Tibial nerve (tissue), 4 donors: ENCODE data around the gene SPNS3. TPM values are rescaled to one million over a fixed set of nuclear protein-coding genes. Genes with fewer than 3 reads are reported as not detected.

Experiments
- DNase-seq, 2 donors: peaks; one replicate each; pipeline ENCODE4 v3.0.0-alpha.2; 2019; ENCODE audit warnings: low spot score in 2 of 2
- H3K27ac ChIP-seq, 4 donors: fragments of 200-600 bp; sonication (generic) in 3 of 4; one replicate each; pipeline ENCODE4 v1.5.1; 2017 to 2019; ENCODE audit warnings: mild to moderate bottlenecking in 1 of 4
- H3K27me3 ChIP-seq, 2 donors: fragments of 200-600 bp; sonication (generic) in 1 of 2; one replicate each; pipeline versions ENCODE4 v1.5.1 to v1.6.0; 2017 to 2019
- H3K36me3 ChIP-seq, 3 donors: fragments of 200-600 bp; sonication (generic); one replicate each; pipeline ENCODE4 v1.5.1; 2018 to 2019
- H3K4me1 ChIP-seq, 4 donors: fragments of 200-600 bp; sonication (generic) in 3 of 4; one replicate each; pipeline ENCODE4 v1.5.1; 2017 to 2019
- H3K4me3 ChIP-seq, 4 donors: fragments of 200-600 bp; sonication (generic) in 3 of 4; one replicate each; pipeline ENCODE4 v1.5.1; 2017 to 2019; ENCODE audit warnings: mild to moderate bottlenecking in 1 of 4, moderate library complexity in 1 of 4
- H3K9me3 ChIP-seq, 4 donors: fragments of 200-600 bp; sonication (generic) in 3 of 4; one replicate each; pipeline ENCODE4 v1.5.1; 2017 to 2019
- EP300 ChIP-seq, 2 donors: sonication (generic); formaldehyde crosslinking; IDR thresholded peaks; one replicate each; pipeline ENCODE4 v1.6.1; 2017; ENCODE audit warnings: antibody characterized with exemption in 2 of 2, mild to moderate bottlenecking in 1 of 2
- POLR2A ChIP-seq, 2 donors: fragments of 450-650 bp; IDR thresholded peaks; one replicate each; pipeline ENCODE4 v1.6.1; 2017; ENCODE audit warnings: antibody characterized with exemption in 2 of 2, mild to moderate bottlenecking in 2 of 2, moderate library complexity in 2 of 2
- WGBS, 2 donors: methylation state at CpG; one replicate each; pipeline ENCODE4 v1.1.5; 2018; 5-methylcytosine and 5-hydroxymethylcytosine counted together
- total RNA-seq, 4 donors: library from RNA; depleted of rRNA; stranded (reverse); fragments of >200 nt; gene quantifications; one replicate each; pipeline ENCODE4 v1.1.0, GENCODE V29; 2016
- TF ChIP-seq, protein P1 (sequence below), 5 experiments: fragments of 200-600 bp in 3 of 5; fragments of 450-650 bp in 2 of 5; sonication (generic) in 3 of 5; IDR thresholded peaks; one replicate each; pipeline ENCODE4 v1.5.1; 2016 to 2019; ENCODE audit warnings: antibody characterized with exemption in 5 of 5, mild to moderate bottlenecking in 3 of 5, moderate library complexity in 2 of 5

SPNS3 gene
- total RNA-seq, 4 donors from 2014 or later, result 0.44 TPM; not detected in 3

DNA sequence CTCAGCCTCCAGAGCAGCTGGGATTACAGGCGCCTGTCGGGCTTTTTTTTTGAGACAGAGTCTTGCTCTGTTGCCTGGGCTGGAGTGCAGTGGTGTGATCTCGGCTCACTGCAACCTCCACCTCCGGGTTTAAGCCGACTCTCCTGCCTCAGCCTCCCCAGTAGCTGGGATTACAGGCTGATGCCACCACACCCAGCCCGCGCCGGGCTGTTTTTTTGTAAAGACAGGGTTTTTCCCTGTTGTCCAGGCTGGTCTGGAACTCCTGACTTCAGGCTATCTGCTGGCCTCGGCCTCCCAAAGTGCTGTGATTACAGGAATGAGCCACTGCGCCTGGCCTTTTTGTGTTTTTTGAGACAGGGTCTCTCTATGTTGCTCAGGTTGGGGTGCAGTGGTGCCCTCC, 27.4 kb upstream of the SPNS3 start:
- Histone ChIP-seq H3K27me3 (no peaks in the 10 kb centered on the region), H3K27ac (no peak overlapping the region), H3K4me3 (no peak overlapping the region), H3K9me3 (no peaks in the 10 kb centered on the region), H3K4me1 (no peaks in the 10 kb centered on the region), H3K36me3 (no peaks in the 10 kb centered on the region)
- DNase-seq, result no peak
- TF ChIP-seq EP300 (IDR thresholded peaks at IDR 0.05), result no peak
- TF ChIP-seq POLR2A (IDR thresholded peaks at IDR 0.05), result no peak
- TF ChIP-seq, protein P1, sequence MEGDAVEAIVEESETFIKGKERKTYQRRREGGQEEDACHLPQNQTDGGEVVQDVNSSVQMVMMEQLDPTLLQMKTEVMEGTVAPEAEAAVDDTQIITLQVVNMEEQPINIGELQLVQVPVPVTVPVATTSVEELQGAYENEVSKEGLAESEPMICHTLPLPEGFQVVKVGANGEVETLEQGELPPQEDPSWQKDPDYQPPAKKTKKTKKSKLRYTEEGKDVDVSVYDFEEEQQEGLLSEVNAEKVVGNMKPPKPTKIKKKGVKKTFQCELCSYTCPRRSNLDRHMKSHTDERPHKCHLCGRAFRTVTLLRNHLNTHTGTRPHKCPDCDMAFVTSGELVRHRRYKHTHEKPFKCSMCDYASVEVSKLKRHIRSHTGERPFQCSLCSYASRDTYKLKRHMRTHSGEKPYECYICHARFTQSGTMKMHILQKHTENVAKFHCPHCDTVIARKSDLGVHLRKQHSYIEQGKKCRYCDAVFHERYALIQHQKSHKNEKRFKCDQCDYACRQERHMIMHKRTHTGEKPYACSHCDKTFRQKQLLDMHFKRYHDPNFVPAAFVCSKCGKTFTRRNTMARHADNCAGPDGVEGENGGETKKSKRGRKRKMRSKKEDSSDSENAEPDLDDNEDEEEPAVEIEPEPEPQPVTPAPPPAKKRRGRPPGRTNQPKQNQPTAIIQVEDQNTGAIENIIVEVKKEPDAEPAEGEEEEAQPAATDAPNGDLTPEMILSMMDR (IDR thresholded peaks at IDR 0.05), result no peak
- WGBS, 2 donors, result 92 to 94% methylated on average over 10 of the region's 10 CpGs

DNA sequence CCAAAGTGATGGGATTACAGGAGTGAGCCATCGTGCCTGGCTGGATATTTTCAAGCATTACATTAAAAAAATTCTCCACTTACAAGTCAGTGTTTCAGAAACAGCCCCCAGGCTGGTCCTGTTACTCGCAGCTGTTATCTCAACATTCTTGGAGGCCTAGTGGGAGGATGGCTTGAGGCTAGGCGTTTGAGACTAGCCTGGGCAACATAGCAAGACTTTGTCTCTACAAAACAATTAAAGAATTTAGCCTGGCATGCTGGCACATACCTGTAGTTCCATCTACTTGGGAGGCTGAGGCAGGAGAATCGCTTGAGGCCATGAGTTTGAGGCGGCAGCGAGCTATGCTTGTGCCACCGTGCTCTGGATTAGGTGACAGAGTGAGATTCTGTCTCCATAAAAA, 26.5 kb upstream of the SPNS3 start:
- TF ChIP-seq, protein P1 (IDR thresholded peaks at IDR 0.05), result no peak
- TF ChIP-seq EP300 (IDR thresholded peaks at IDR 0.05) (no peak), POLR2A (IDR thresholded peaks at IDR 0.05) (no peak)
- DNase-seq, result no peak
- 85 to 86% methylated on average over 7 of the region's 7 CpGs for WGBS, 2 donors

DNA sequence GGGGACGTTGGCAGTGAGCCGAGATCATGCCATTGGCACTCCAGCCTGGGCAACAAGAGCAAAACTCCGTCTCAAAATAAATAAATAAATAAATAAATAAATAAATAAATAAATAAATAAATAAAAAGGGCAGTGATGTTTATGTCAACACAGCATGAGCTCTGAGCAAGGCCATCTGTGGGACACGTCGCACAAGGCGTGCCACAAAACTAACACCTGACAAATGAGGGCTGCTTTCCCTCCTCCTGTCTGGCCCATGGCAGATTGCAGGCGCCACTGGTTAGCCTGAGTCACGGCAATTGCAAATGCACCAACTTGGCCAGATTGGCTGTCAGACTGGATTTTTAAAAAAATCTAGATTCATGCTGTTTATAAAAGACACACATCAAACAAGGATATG, 25.9 kb upstream of the SPNS3 start:
- TF ChIP-seq POLR2A (IDR thresholded peaks at IDR 0.05) (no peak), EP300 (IDR thresholded peaks at IDR 0.05) (no peak)

More for the DNA sequence above, 26.5 kb upstream of the SPNS3 start:
- Histone ChIP-seq H3K27ac (no peak overlapping the region), H3K9me3 (no peaks in the 10 kb centered on the region), H3K36me3 (no peaks in the 10 kb centered on the region), H3K4me3 (no peak overlapping the region), H3K27me3 (no peaks in the 10 kb centered on the region), H3K4me1 (peaks cover 0 to 4% (median 0%) of the 10 kb centered on the region in 4 donors)

DNA sequence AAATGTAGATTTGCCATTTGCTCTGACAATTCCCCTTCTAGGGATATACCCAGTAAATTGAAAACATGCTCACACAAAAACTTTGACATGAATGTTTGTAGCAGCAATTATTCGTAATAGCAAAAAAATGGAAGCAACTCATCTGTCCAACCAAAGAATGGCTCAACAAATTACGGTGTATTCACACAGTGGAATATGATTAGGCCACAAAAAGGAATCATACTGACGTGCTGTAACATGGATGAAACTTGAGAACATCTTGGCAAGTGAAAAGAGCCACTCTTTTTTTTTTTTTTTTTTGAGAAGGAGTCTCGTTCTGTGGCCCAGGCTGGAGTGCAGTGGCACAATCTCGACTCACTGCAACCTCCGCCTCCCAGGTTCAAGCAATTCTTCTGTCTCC, 24.1 kb upstream of the SPNS3 start:
- 64 to 66% methylated on average over 6 of the region's 6 CpGs for WGBS, 2 donors
- no peaks in the 10 kb centered on the region for H3K9me3 ChIP-seq
- H3K27me3 ChIP-seq, result no peaks in the 10 kb centered on the region
- H3K27ac ChIP-seq, result no peak overlapping the region
- TF ChIP-seq POLR2A (IDR thresholded peaks at IDR 0.05) (no peak), EP300 (IDR thresholded peaks at IDR 0.05) (no peak)
- TF ChIP-seq, protein P1 (IDR thresholded peaks at IDR 0.05), result no peak
- H3K4me3 ChIP-seq, result no peak overlapping the region
- DNase-seq, result no peak
- H3K36me3 ChIP-seq, result no peaks in the 10 kb centered on the region
- peaks cover 0 to 14% (median 0%) of the 10 kb centered on the region in 4 donors for H3K4me1 ChIP-seq

More for the DNA sequence above, 25.9 kb upstream of the SPNS3 start:
- H3K9me3 ChIP-seq, result no peaks in the 10 kb centered on the region
- H3K36me3 ChIP-seq, result no peaks in the 10 kb centered on the region
- no peaks in the 10 kb centered on the region for H3K27me3 ChIP-seq
- H3K4me3 ChIP-seq, result no peak overlapping the region
- no peak overlapping the region for H3K27ac ChIP-seq
- no peak for DNase-seq
- peaks cover 0 to 9% (median 0%) of the 10 kb centered on the region in 4 donors for H3K4me1 ChIP-seq
- 85 to 87% methylated on average over 8 of the region's 8 CpGs for WGBS, 2 donors

DNA sequence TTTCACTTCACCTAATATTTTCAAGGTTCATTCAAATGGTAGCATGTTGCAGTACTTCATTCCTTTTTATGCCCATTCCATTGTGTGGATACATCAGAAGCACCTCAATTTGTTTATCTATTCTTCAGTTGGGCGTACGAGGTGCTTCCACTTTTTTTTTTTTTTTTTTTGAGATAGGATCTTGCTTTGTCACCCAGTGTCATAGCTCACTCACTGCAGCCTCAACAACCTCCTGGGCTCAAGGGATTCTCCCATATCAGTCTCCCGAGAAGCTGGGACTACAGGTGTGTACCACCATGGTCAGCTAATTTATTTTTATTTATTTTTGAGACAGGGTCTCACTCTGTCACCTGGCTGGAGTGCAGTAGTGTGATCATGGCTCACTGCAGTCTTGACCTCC, 22.5 kb upstream of the SPNS3 start:
- no peak for TF ChIP-seq EP300 (IDR thresholded peaks at IDR 0.05)
- TF ChIP-seq, protein P1 (IDR thresholded peaks at IDR 0.05), result no peak
- no peak for TF ChIP-seq POLR2A (IDR thresholded peaks at IDR 0.05)
- WGBS, 2 donors, result 85 to 88% methylated on average over 3 of the region's 3 CpGs
- no peak for DNase-seq
- Histone ChIP-seq H3K36me3 (no peaks in the 10 kb centered on the region), H3K4me1 (peaks cover 0 to 14% (median 0%) of the 10 kb centered on the region in 4 donors), H3K27me3 (no peaks in the 10 kb centered on the region), H3K4me3 (no peak overlapping the region), H3K9me3 (no peaks in the 10 kb centered on the region), H3K27ac (no peak overlapping the region)
